Vagina (tissue), 2 donors: Measurements from ENCODE around the gene GBP7. TPM values are rescaled to one million over a fixed set of nuclear protein-coding genes. Genes with fewer than 3 reads are reported as not detected.
A peak's percentile ranks its signal among the peaks of the same experiment; 100 is the strongest.

Experiments used
- DNase-seq, 2 donors: peaks; one replicate each; pipeline ENCODE4 v3.0.0-alpha.2; 2017; ENCODE audit errors: extremely low spot score in 2 of 2
- H3K27ac ChIP-seq: fragments of 200-600 bp; sonication (generic); one replicate; pipeline ENCODE4 v1.5.1; 2019
- H3K27me3 ChIP-seq: fragments of 200-600 bp; sonication (generic); one replicate; pipeline ENCODE4 v1.5.1; 2019
- H3K36me3 ChIP-seq, 2 donors: fragments of 200-600 bp; sonication (generic); one replicate each; pipeline ENCODE4 v1.5.1; 2017 to 2019
- H3K4me1 ChIP-seq: fragments of 200-600 bp; sonication (generic); one replicate; pipeline ENCODE4 v1.5.1; 2019
- H3K4me3 ChIP-seq, 2 donors: fragments of 200-600 bp; sonication (generic); 1 replicate in 1 of 2; 2 replicates in 1 of 2; pipeline ENCODE4 v1.5.1; 2016 to 2019
- H3K9me3 ChIP-seq: fragments of 200-600 bp; sonication (generic); one replicate; pipeline ENCODE4 v1.5.1; 2019
- POLR2A ChIP-seq, 2 donors: fragments of 450-650 bp; IDR thresholded peaks; one replicate each; pipeline ENCODE4 v1.6.1; 2017; ENCODE audit warnings: antibody characterized with exemption in 2 of 2, mild to moderate bottlenecking in 2 of 2, moderate library complexity in 2 of 2
- POLR2AphosphoS5 ChIP-seq, 2 donors: sonication (generic); formaldehyde crosslinking; IDR thresholded peaks; one replicate each; pipeline ENCODE4 v1.9.0; 2017; ENCODE audit warnings: antibody characterized with exemption in 2 of 2, mild to moderate bottlenecking in 2 of 2, low read depth in 1 of 2; ENCODE audit not compliant: insufficient read depth in 1 of 2
- intact Hi-C: fragments of 100-400 bp; cut with DNase I; formaldehyde crosslinking; loops from one replicate; pipeline ENCODE4 v1.15.1; 2023
- total RNA-seq: library from RNA; depleted of rRNA; stranded (reverse); fragments of >200 nt; gene quantifications from one replicate; pipeline ENCODE4 v1.2.3, GENCODE V29; 2016
- TF ChIP-seq, protein P1 (sequence below), 3 experiments: fragments of 450-650 bp in 2 of 3; fragments of 200-600 bp in 1 of 3; sonication (generic) in 1 of 3; IDR thresholded peaks; one replicate each; pipeline ENCODE4 v1.5.1; 2017 to 2019; ENCODE audit warnings: antibody characterized with exemption in 3 of 3, mild to moderate bottlenecking in 2 of 3, moderate library complexity in 2 of 3

The GBP7 gene
- total RNA-seq, 1 donor from 2014 or later = not detected

GRCh38 chr1:89098857-89099256, 76.9 kb downstream of the GBP7 start:
- H3K27me3 ChIP-seq = no peaks in the 10 kb centered on the region
- H3K9me3 ChIP-seq = no peaks in the 10 kb centered on the region
- no peak overlapping the region for H3K27ac ChIP-seq
- intact Hi-C loops = no loop called here
- no peaks in the 10 kb centered on the region for H3K36me3 ChIP-seq
- no peak for TF ChIP-seq POLR2A (IDR thresholded peaks at IDR 0.05)
- no peaks in the 10 kb centered on the region for H3K4me1 ChIP-seq
- DNase-seq = no peak
- H3K4me3 ChIP-seq = no peak overlapping the region

DNA sequence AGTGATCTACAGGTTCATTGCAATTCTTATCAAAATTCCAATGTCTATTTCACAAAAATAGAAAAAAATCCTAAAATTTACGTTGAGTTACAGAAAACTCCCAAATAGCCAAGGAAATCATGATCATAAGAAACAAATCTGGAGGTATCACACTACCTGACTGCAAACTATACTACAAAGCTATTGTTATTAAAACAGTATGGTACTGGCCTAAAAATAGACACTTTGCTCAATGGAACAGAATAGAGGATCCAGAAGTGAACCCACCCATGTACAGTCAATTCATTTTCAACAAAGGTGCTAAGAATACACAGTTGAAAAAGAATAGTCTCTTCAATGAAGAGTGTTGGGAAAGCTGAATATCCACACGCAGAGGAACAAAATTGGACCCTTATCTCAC, 80.1 kb downstream of the GBP7 start:
- TF ChIP-seq POLR2AphosphoS5 (IDR thresholded peaks at IDR 0.05; ENCODE audit: insufficient read depth in 1 of 2, low read depth in 1 of 2) (no peak), POLR2A (IDR thresholded peaks at IDR 0.05) (no peak)
- TF ChIP-seq, protein P1, sequence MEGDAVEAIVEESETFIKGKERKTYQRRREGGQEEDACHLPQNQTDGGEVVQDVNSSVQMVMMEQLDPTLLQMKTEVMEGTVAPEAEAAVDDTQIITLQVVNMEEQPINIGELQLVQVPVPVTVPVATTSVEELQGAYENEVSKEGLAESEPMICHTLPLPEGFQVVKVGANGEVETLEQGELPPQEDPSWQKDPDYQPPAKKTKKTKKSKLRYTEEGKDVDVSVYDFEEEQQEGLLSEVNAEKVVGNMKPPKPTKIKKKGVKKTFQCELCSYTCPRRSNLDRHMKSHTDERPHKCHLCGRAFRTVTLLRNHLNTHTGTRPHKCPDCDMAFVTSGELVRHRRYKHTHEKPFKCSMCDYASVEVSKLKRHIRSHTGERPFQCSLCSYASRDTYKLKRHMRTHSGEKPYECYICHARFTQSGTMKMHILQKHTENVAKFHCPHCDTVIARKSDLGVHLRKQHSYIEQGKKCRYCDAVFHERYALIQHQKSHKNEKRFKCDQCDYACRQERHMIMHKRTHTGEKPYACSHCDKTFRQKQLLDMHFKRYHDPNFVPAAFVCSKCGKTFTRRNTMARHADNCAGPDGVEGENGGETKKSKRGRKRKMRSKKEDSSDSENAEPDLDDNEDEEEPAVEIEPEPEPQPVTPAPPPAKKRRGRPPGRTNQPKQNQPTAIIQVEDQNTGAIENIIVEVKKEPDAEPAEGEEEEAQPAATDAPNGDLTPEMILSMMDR (IDR thresholded peaks at IDR 0.05) = no peak
- Histone ChIP-seq H3K4me3 (no peak overlapping the region), H3K9me3 (no peaks in the 10 kb centered on the region), H3K27me3 (no peaks in the 10 kb centered on the region), H3K36me3 (no peaks in the 10 kb centered on the region), H3K4me1 (no peaks in the 10 kb centered on the region), H3K27ac (no peak overlapping the region)
- DNase-seq = no peak
- intact Hi-C loops = no loop called here

GRCh38 chr1:89089962-89090361, 85.8 kb downstream of the GBP7 start:
- no peak for DNase-seq
- H3K4me3 ChIP-seq = no peak overlapping the region
- H3K36me3 ChIP-seq = no peaks in the 10 kb centered on the region
- TF ChIP-seq POLR2AphosphoS5 (IDR thresholded peaks at IDR 0.05; ENCODE audit: insufficient read depth in 1 of 2, low read depth in 1 of 2) (no peak), POLR2A (IDR thresholded peaks at IDR 0.05) (no peak)
- TF ChIP-seq, protein P1 (IDR thresholded peaks at IDR 0.05) = no peak
- no peaks in the 10 kb centered on the region for H3K27me3 ChIP-seq
- no peak overlapping the region for H3K27ac ChIP-seq
- no peaks in the 10 kb centered on the region for H3K9me3 ChIP-seq
- intact Hi-C loops = no loop called here
- no peaks in the 10 kb centered on the region for H3K4me1 ChIP-seq

DNA sequence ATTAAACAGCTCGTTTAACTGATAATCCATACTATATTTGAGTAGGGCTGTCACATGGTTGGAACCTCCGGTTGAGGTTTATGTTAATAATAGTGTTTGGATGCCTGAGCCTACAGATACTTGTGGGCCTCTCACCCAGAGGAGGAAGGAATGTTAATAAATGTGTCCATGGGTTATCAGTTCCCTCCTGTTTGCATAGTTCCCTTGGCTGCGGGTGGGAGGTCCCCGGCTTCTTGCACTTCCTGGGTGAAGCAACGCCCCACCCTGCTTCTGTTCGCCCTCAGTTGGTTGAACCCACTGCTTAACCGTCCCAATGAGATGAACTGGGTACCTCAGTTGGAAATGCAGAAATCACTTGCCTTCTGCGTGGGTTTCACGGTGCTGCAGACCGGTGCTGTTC, 87.2 kb downstream of the GBP7 start:
- no peaks in the 10 kb centered on the region for H3K36me3 ChIP-seq
- H3K27me3 ChIP-seq = no peaks in the 10 kb centered on the region
- intact Hi-C loops = no loop called here
- H3K27ac ChIP-seq = no peak overlapping the region
- TF ChIP-seq POLR2AphosphoS5 (IDR thresholded peaks at IDR 0.05; ENCODE audit: insufficient read depth in 1 of 2, low read depth in 1 of 2) = no peak
- TF ChIP-seq, protein P1 (IDR thresholded peaks at IDR 0.05) = no peak
- TF ChIP-seq POLR2A (IDR thresholded peaks at IDR 0.05) = no peak
- H3K9me3 ChIP-seq = no peaks in the 10 kb centered on the region
- H3K4me3 ChIP-seq = no peak overlapping the region
- H3K4me1 ChIP-seq = no peaks in the 10 kb centered on the region
- no peak for DNase-seq

GRCh38 chr1:89087241-89087640, 88.6 kb downstream of the GBP7 start:
- H3K9me3 ChIP-seq = no peaks in the 10 kb centered on the region
- intact Hi-C loops = no loop called here
- no peaks in the 10 kb centered on the region for H3K36me3 ChIP-seq
- no peaks in the 10 kb centered on the region for H3K27me3 ChIP-seq
- DNase-seq = no peak
- no peaks in the 10 kb centered on the region for H3K4me1 ChIP-seq
- H3K4me3 ChIP-seq = no peak overlapping the region
- no peak overlapping the region for H3K27ac ChIP-seq
- TF ChIP-seq, protein P1 (IDR thresholded peaks at IDR 0.05) = no peak
- TF ChIP-seq POLR2A (IDR thresholded peaks at IDR 0.05) = no peak
- no peak for TF ChIP-seq POLR2AphosphoS5 (IDR thresholded peaks at IDR 0.05; ENCODE audit: insufficient read depth in 1 of 2, low read depth in 1 of 2)

DNA sequence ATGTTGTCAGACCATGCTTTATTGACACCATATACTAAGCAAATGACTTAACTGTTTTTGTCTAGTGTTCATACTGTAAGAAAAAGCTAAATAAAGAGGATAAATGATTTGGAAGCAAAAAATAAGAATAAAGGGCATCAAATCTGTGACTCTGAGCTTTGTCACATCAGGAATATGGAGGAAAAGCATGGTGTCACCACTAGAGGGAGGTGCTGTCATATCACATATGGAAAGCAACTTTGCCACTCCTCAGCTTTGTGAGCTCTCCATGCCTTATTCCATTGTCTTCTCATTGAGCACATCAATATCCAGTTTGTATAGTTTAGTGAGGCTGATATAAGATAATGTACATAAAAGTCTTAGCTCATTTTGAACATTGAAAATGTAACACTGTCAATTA, 90.0 kb downstream of the GBP7 start:
- intact Hi-C loops = no loop called here

More for the DNA sequence above, 90.0 kb downstream of the GBP7 start:
- Histone ChIP-seq H3K4me1 (no peaks in the 10 kb centered on the region), H3K27me3 (no peaks in the 10 kb centered on the region), H3K27ac (no peak overlapping the region), H3K36me3 (no peaks in the 10 kb centered on the region), H3K4me3 (no peak overlapping the region), H3K9me3 (no peaks in the 10 kb centered on the region)
- DNase-seq = no peak
- TF ChIP-seq POLR2AphosphoS5 (IDR thresholded peaks at IDR 0.05; ENCODE audit: insufficient read depth in 1 of 2, low read depth in 1 of 2) (no peak), POLR2A (IDR thresholded peaks at IDR 0.05) (no peak)
- TF ChIP-seq, protein P1 (IDR thresholded peaks at IDR 0.05) = peak; percentile 33 to 67 (median 66)
